H1 (cell line): ENCODE results near the gene CIZ1. TPM values are rescaled to one million over a fixed set of nuclear protein-coding genes. Genes with fewer than 3 reads are reported as not detected.

Experiments used
- CTCF ChIA-PET: fragments of 300-600 bp; sonication (Branson Sonifier 250); formaldehyde crosslinking; loops from one replicate; lab custom pipeline; 2021; ENCODE audit not compliant: partially characterized antibody; lab: Charles Lee
- POLR2A ChIA-PET: fragments of 300-600 bp; sonication (Branson Sonifier 250); formaldehyde crosslinking; loops from one replicate; lab custom pipeline; 2021; ENCODE audit warnings: inconsistent platforms; ENCODE audit not compliant: partially characterized antibody; lab: Charles Lee
- DNase-seq, 2 experiments: peaks; one replicate each; pipeline versions ENCODE4 v3.0.0 to v3.0.0-alpha.2; 2010 to 2022; ENCODE audit warnings: low spot score in 2 of 2, low read depth in 1 of 2, mixed read lengths in 1 of 2
- FAIRE-seq: peaks from 2 replicates; lab custom pipeline; 2011; peaks lifted over from hg19 to GRCh38; lab: Jason Lieb, UNC
- H2AFZ ChIP-seq: 2 replicates; pipeline ENCODE4 v1.8.1; 2012; ENCODE audit warnings: low read length, inconsistent platforms
- H2AK5ac ChIP-seq: 2 replicates; pipeline ENCODE4 v1.6.1; 2013; ENCODE audit warnings: low read depth, low read length
- H2BK120ac ChIP-seq: replicated peaks from 2 replicates; pipeline ENCODE3; 2013; ENCODE audit warnings: low read depth, low read length, inconsistent platforms
- H2BK12ac ChIP-seq: 2 replicates; pipeline ENCODE4 v1.6.1; 2013; ENCODE audit warnings: low read depth, low read length
- H2BK15ac ChIP-seq: 2 replicates; pipeline ENCODE4 v1.6.1; 2013; ENCODE audit warnings: low read length
- H2BK20ac ChIP-seq: 2 replicates; pipeline ENCODE4 v1.6.1; 2013; ENCODE audit warnings: low read length
- H2BK5ac ChIP-seq: 2 replicates; pipeline ENCODE4 v1.6.1; 2013; ENCODE audit warnings: low read depth, low read length
- H3K14ac ChIP-seq: 2 replicates; pipeline ENCODE4 v1.6.1; 2013; ENCODE audit warnings: inconsistent platforms; ENCODE audit not compliant: insufficient read length
- H3K18ac ChIP-seq: 2 replicates; pipeline ENCODE4 v1.6.1; 2013; ENCODE audit warnings: low read length; ENCODE audit errors: extremely low read depth
- H3K23ac ChIP-seq: 2 replicates; pipeline ENCODE4 v1.6.1; 2013; ENCODE audit warnings: inconsistent platforms; ENCODE audit not compliant: insufficient read length
- H3K23me2 ChIP-seq: 2 replicates; pipeline ENCODE4 v1.6.1; 2013; ENCODE audit warnings: low read depth, low read length
- H3K27ac ChIP-seq: 2 replicates; pipeline ENCODE4 v1.6.1; 2011; ENCODE audit warnings: low read depth, low read length, inconsistent platforms
- H3K27me3 ChIP-seq, 4 experiments: replicated peaks in 1 of 4; 1 replicate in 1 of 4; 2 replicates in 3 of 4; pipeline versions ENCODE4 v1.6.1 to v1.8.1; 2011 to 2013; ENCODE audit warnings: low read length in 3 of 4, mild to moderate bottlenecking in 3 of 4, inconsistent platforms in 2 of 4, mixed read lengths in 2 of 4, moderate library complexity in 1 of 4; ENCODE audit not compliant: control insufficient read depth in 3 of 4, insufficient read depth in 3 of 4; ENCODE audit errors: extremely low read depth in 1 of 4
- H3K36me3 ChIP-seq, 4 experiments: 2 replicates each; pipeline versions ENCODE4 v1.6.1 to v1.8.1; 2011 to 2013; ENCODE audit warnings: mild to moderate bottlenecking in 4 of 4, low read length in 3 of 4, moderate library complexity in 2 of 4, control low read depth in 1 of 4, inconsistent platforms in 1 of 4; ENCODE audit not compliant: insufficient read depth in 4 of 4, control insufficient read depth in 2 of 4
- H3K4ac ChIP-seq: replicated peaks from 2 replicates; pipeline ENCODE3; 2013; ENCODE audit warnings: low read length, low read depth, mixed read lengths, inconsistent platforms; ENCODE audit not compliant: insufficient read length
- H3K4me1 ChIP-seq, 4 experiments: replicated peaks in 1 of 4; 1 replicate in 1 of 4; 2 replicates in 3 of 4; pipeline versions ENCODE4 v1.6.1 to v1.8.1; 2011 to 2013; ENCODE audit warnings: low read length in 3 of 4, inconsistent platforms in 2 of 4, mixed read lengths in 1 of 4; ENCODE audit not compliant: insufficient read depth in 4 of 4, control insufficient read depth in 3 of 4
- H3K4me2 ChIP-seq, 2 experiments: 2 replicates each; pipeline versions ENCODE4 v1.6.1 to v1.8.1; 2011 to 2013; ENCODE audit warnings: low read depth in 2 of 2, low read length in 2 of 2, control low read depth in 1 of 2, inconsistent platforms in 1 of 2, mild to moderate bottlenecking in 1 of 2; ENCODE audit not compliant: insufficient read depth in 1 of 2
- H3K4me3 ChIP-seq, 4 experiments: fragments of 200-600, 300-600 bp in 1 of 4; sonication (generic), shearing (Covaris generic), sonication (Bioruptor Twin) in 1 of 4; 2 replicates each; pipeline versions ENCODE4 v1.5.1 to v1.8.1; 2011 to 2016; ENCODE audit warnings: low read length in 4 of 4, low read depth in 3 of 4, control low read depth in 2 of 4, inconsistent platforms in 2 of 4, mild to moderate bottlenecking in 2 of 4, mixed read lengths in 1 of 4, moderate library complexity in 1 of 4; ENCODE audit not compliant: insufficient read depth in 2 of 4; ENCODE audit errors: extremely low read depth in 1 of 4
- H3K56ac ChIP-seq: replicated peaks from 2 replicates; pipeline ENCODE3; 2013; ENCODE audit warnings: low read depth, mild to moderate bottlenecking, mixed read lengths, low read length, inconsistent platforms; ENCODE audit not compliant: insufficient read length
- H3K79me1 ChIP-seq: 2 replicates; pipeline ENCODE4 v1.6.1; 2013; ENCODE audit warnings: low read depth, low read length, control low read depth
- H3K79me2 ChIP-seq, 2 experiments: 2 replicates each; pipeline versions ENCODE4 v1.6.1 to v1.8.1; 2012 to 2013; ENCODE audit warnings: low read length in 2 of 2, mild to moderate bottlenecking in 2 of 2, inconsistent platforms in 1 of 2; ENCODE audit not compliant: insufficient read depth in 2 of 2, control insufficient read depth in 1 of 2
- H3K9ac ChIP-seq, 4 experiments: replicated peaks in 1 of 4; 1 replicate in 1 of 4; 2 replicates in 3 of 4; pipeline versions ENCODE4 v1.6.1 to v1.8.1; 2011 to 2013; ENCODE audit warnings: low read depth in 3 of 4, low read length in 3 of 4, control low read depth in 2 of 4, mild to moderate bottlenecking in 2 of 4, moderate library complexity in 2 of 4, inconsistent platforms in 1 of 4; ENCODE audit errors: extremely low read depth in 1 of 4
- H3K9me3 ChIP-seq, 2 experiments: 2 replicates each; pipeline versions ENCODE4 v1.6.1 to v1.8.1; 2012 to 2013; ENCODE audit warnings: mild to moderate bottlenecking in 2 of 2, moderate library complexity in 2 of 2, control low read depth in 1 of 2, inconsistent platforms in 1 of 2, low read depth in 1 of 2, low read length in 1 of 2, mixed read lengths in 1 of 2; ENCODE audit not compliant: insufficient read depth in 2 of 2
- H4K20me1 ChIP-seq, 2 experiments: replicated peaks in 1 of 2; 2 replicates each; pipeline versions ENCODE3 to v1.8.1; 2011 to 2013; ENCODE audit warnings: inconsistent platforms in 2 of 2, low read length in 2 of 2, mild to moderate bottlenecking in 1 of 2; ENCODE audit not compliant: insufficient read depth in 2 of 2, control insufficient read depth in 1 of 2
- H4K5ac ChIP-seq: 2 replicates; pipeline ENCODE4 v1.6.1; 2013; ENCODE audit warnings: low read length, low read depth, mixed read lengths, inconsistent platforms; ENCODE audit not compliant: insufficient read length
- H4K8ac ChIP-seq: 2 replicates; pipeline ENCODE4 v1.8.0; 2013; ENCODE audit warnings: mild to moderate bottlenecking, moderate library complexity, low read length, inconsistent platforms; ENCODE audit not compliant: insufficient read depth; ENCODE audit errors: extremely low read depth
- H4K91ac ChIP-seq: replicated peaks from 2 replicates; pipeline ENCODE3; 2013; ENCODE audit warnings: low read length, mixed read lengths, inconsistent platforms; ENCODE audit not compliant: insufficient read length
- CTCF ChIP-seq, 3 experiments: IDR thresholded peaks; 1 replicate in 2 of 3; 2 replicates in 1 of 3; pipeline versions ENCODE4 v1.5.1 to v1.6.1; 2011; ENCODE audit warnings: low read length in 3 of 3, mild to moderate bottlenecking in 3 of 3, inconsistent platforms in 2 of 3, low read depth in 1 of 3, moderate library complexity in 1 of 3; ENCODE audit not compliant: insufficient read depth in 1 of 3; ENCODE audit errors: control extremely low read depth in 1 of 3
- WGBS, 2 experiments: shearing (Covaris generic) in 1 of 2; methylation state at CpG; one replicate each; pipeline versions ENCODE4 v1.1.6 to v1.1.7; 2013 to 2015; ENCODE audit warnings: low lambda C conversion rate in 2 of 2, mixed read lengths in 2 of 2, inconsistent platforms in 1 of 2, low coverage in 1 of 2, missing lambda C conversion rate in 1 of 2; ENCODE audit not compliant: insufficient replicate concordance in 2 of 2, insufficient coverage in 1 of 2, insufficient read length in 1 of 2; ENCODE audit errors: extremely low coverage in 1 of 2, missing lambda C conversion rate in 1 of 2; 5-methylcytosine and 5-hydroxymethylcytosine counted together
- polyA plus RNA-seq, 7 experiments: library from polyadenylated mRNA; depleted of rRNA in 3 of 7; stranded (reverse) in 5 of 7; unstranded in 2 of 7; fragments of >200 nt in 5 of 7; fragments of 200-250 nt in 2 of 7; gene quantifications; 1 replicate in 5 of 7; 2 replicates in 1 of 7; 4 replicates in 1 of 7; pipeline versions ENCODE4 v1.2.1 to v1.2.3, GENCODE V29; 2011 to 2013; ENCODE audit warnings: missing spikeins in 2 of 7, mixed read lengths in 2 of 7
- total RNA-seq: library from RNA; stranded (reverse); fragmentation: NEBNext Ultra II Directional; extraction: Animal tissue kit (Norgen Biotek cat#: 25700); gene quantifications from 2 replicates; pipeline ENCODE4 v1.2.1, GENCODE V29; 2021
- TF ChIP-seq, protein P1 (sequence below): IDR thresholded peaks from 2 replicates; pipeline ENCODE4 v1.6.1; 2011; ENCODE audit warnings: low read depth, mild to moderate bottlenecking, low read length; ENCODE audit not compliant: insufficient read depth

The CIZ1 gene
- total and polyA plus RNA-seq, 2 of the 8 experiments (the other 6 are each of a cell fraction or from before 2014, with no cell fraction given) = 66.0 to 107 TPM

GRCh38 chr9:128225770-128226411, 34.5 kb upstream of the CIZ1 start:
- Histone ChIP-seq H3K79me2 (no peaks in the 10 kb centered on the region), H3K79me1 (no peaks in the 10 kb centered on the region), H2BK120ac (no peak overlapping the region), H3K9ac (no peak overlapping the region; a peak in 1 of 7 replicates), H3K23me2 (no peaks in the 10 kb centered on the region), H3K56ac (no peak overlapping the region), H3K4me3 (no peak overlapping the region), H2BK5ac (no peak overlapping the region), H3K4me1 (no peaks in the 10 kb centered on the region), H3K36me3 (peaks cover 2 to 10% (median 5%) of the 10 kb centered on the region in 4 experiments; a peak in 4 of 8 replicates), H3K9me3 (no peaks in the 10 kb centered on the region), H4K91ac (no peak overlapping the region), H3K23ac (no peak overlapping the region), H3K4me2 (no peak overlapping the region), H2AFZ (no peak overlapping the region), H4K20me1 (peaks cover 0 to 3% of the 10 kb centered on the region in 2 experiments), H4K8ac (no peak overlapping the region), H2AK5ac (no peak overlapping the region), H3K18ac (no peak overlapping the region), H3K4ac (no peak overlapping the region), H2BK12ac (no peak overlapping the region), H4K5ac (no peak overlapping the region), H2BK20ac (no peak overlapping the region), H3K27me3 (no peaks in the 10 kb centered on the region), H3K27ac (no peak overlapping the region), H3K14ac (no peak overlapping the region), H2BK15ac (no peak overlapping the region)
- FAIRE-seq (no peak), DNase-seq (no peak)
- CTCF ChIA-PET = interaction anchor here (0.7 to 1.1 kb wide), 2 partner anchors 14 to 16 kb away, joined by 3 read pairs; no protein-coding TSS in a partner anchor
- POLR2A ChIA-PET = interaction anchor here (0.8 to 3.1 kb wide), 8 partner anchors 8 to 130 kb away, joined by 3 to 7 read pairs (median 3); partner anchors contain the start of genes GOLGA2 and SWI5
- 98% methylated on average over 18 of the region's 19 CpGs; no CpG with 5 or more reads in 1 of the 2 experiments for WGBS, 2 experiments
- TF ChIP-seq, protein P1, sequence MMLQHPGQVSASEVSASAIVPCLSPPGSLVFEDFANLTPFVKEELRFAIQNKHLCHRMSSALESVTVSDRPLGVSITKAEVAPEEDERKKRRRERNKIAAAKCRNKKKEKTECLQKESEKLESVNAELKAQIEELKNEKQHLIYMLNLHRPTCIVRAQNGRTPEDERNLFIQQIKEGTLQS = no peak
- no peak for TF ChIP-seq CTCF (IDR thresholded peaks at IDR 0.05; ENCODE audit: control extremely low read depth in 1 of 3, insufficient read depth in 1 of 3, low read depth in 1 of 3, low read length in 3 of 3)
